NB4 (cell line): ENCODE measurements around the gene CCDC92.

Experiments
- POLR2A ChIP-seq: IDR thresholded peaks from 2 replicates; pipeline ENCODE4 v1.6.1; 2011; ENCODE audit warnings: mild to moderate bottlenecking; ENCODE audit not compliant: insufficient read length; ENCODE audit errors: extremely low read depth
- TF ChIP-seq, protein P1 (sequence below): IDR thresholded peaks from one replicate; pipeline ENCODE4 v1.5.1; 2012; ENCODE audit warnings: low read depth, low read length
- TF ChIP-seq, protein P2 (sequence below): IDR thresholded peaks from 2 replicates; pipeline ENCODE4 v1.6.1; 2011; ENCODE audit warnings: low read depth, low read length

DNA sequence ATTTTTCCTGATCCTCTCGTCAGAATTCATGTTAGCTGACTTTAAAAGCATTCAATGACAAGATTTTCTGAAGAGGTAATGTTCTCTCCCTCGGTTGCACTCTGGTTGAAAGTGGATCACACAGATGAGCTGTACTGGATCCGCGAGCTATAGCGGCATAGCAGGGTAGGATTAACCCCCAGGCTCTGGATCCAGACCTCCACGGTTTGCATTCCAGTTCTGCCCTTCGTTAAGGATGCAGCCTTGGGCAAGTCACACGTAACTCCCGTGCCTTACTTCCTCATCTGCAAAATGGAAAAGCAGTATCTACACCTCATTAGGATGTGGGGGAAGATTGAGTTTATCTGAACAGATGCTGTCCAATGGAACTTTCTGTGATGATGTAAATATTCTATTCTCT lies 13.8 kb downstream of the CCDC92 start:
- TF ChIP-seq POLR2A = no peak
- TF ChIP-seq, protein P1, sequence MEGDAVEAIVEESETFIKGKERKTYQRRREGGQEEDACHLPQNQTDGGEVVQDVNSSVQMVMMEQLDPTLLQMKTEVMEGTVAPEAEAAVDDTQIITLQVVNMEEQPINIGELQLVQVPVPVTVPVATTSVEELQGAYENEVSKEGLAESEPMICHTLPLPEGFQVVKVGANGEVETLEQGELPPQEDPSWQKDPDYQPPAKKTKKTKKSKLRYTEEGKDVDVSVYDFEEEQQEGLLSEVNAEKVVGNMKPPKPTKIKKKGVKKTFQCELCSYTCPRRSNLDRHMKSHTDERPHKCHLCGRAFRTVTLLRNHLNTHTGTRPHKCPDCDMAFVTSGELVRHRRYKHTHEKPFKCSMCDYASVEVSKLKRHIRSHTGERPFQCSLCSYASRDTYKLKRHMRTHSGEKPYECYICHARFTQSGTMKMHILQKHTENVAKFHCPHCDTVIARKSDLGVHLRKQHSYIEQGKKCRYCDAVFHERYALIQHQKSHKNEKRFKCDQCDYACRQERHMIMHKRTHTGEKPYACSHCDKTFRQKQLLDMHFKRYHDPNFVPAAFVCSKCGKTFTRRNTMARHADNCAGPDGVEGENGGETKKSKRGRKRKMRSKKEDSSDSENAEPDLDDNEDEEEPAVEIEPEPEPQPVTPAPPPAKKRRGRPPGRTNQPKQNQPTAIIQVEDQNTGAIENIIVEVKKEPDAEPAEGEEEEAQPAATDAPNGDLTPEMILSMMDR = no peak
- TF ChIP-seq, protein P2, sequence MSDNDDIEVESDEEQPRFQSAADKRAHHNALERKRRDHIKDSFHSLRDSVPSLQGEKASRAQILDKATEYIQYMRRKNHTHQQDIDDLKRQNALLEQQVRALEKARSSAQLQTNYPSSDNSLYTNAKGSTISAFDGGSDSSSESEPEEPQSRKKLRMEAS = no peak
